GM21786 (cell line): ENCODE measurements around the gene MCTP1.

ENCODE experiments used
- ATAC-seq: cut with Tn5 transposase; IDR thresholded peaks from one replicate; pipeline ENCODE4 v1.9.1; 2021; ENCODE audit not compliant: unreplicated experiment

Gene MCTP1

DNA sequence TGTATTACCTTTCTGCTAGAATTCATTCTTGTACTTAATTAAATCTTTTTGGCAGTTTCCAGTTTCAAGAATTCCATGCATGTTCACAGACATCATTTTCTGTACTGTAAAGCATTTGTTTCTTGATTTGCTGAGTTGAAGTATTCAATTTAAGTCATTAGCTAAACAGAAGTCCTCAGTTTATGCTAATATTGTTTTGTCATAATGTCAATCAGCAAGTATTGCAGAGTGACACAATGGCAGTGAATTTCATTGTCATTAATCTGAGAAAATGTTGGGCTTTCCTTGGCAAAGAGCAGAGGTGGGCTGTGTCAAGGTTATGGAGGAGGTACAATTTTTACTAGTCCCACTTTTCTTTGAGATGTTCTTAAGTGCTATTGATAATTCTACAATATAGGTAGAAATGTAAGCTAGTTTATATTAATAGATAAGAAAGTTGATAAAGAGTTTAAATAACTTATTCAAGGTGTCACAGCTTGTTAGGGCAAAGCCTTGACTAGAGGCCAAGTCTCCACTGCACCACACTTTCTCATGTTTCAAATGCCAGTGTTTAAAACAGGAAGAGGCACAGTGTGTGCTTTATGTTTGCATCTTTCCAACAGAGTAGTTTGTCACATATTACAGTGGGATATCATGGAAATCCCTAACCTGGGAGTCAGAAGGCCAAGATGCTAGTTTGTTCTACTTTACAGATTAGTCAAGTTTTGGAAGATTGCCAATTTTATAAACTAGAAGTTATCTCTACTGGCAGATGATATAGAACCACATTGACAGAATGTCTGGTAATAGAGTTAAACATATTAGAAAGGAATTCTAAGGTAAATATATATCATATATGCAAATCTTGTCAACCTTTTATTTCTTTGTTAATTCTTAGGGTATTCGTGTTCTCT, 610.2 kb downstream of the MCTP1 start:
- ATAC-seq, result no peak

DNA sequence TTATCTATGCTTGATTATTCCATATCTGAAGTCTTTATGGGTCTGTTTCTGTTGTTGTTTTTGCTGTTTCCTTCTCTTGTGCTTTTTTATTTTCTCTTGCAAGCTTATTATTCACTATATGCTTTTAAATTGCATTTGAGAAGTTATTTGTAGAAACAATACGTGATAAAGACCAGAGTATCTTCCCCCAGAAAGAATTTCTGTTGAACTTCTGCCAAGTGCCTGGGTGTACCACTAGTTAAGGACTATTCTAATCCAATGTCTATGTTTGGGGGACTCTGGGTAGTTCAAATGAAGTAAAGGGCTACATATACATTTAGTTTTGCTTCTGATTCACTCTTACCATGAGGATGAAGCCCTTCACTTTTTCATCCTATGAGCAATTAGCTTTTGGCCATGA, 612.1 kb downstream of the MCTP1 start:
- no peak for ATAC-seq

DNA sequence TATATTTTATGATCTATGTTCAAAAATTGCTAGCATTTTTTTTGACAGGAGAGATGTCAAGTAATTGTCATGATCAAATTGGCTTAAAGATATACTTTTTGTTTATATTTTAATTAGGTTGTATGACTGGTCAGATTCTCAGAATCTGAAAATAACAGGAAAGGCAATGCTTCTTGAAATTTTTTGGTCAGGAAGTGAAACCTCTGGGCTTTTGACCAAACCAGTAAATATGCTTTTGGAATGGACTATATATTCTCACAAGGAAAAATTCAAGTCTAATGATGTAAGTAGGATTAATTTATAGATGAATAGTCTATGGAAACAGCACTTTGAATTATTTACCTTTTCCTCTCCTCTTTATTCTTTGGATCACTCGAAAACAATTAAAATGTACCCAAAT, 614.2 kb downstream of the MCTP1 start:
- ATAC-seq, result no peak

DNA sequence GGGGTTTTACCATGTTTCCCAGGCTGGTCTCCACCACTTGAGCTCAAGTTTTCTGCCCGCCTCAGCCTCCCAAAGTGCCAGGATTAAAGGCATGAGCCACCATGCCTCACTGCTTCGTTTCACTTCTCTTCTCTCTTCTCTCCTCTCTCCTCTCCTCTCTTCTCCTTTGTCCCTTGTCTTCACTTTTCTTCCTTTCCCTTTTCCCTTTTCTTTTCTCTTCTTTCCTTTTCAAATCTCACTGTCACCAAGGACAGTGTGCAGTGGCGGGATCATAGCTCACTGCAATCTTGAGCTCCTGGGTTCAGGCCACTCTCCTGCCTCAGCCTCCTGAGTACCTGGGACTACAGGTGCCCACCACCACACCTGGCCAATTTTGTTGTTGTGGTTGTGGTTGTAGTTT, 617.0 kb downstream of the MCTP1 start:
- no peak for ATAC-seq

DNA sequence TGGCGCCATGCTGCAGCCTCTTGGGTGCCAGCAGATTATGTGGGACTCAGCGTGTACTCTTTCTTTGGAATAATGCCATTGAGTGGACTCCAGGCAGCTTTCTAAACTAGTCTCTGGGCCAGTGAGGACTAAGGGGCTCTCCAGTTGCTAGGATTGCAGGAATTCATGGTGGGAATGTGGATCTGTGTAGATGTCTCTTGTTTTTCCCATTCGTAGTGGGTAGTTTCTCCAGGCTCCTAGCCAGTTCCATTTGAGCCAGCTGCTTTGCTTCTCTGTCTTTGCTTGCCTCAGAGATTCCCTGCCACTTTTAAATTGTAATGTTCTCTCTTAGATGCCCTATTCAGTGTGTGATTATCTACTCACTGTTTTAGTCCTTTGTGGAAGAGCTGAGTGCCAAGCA, 623.8 kb downstream of the MCTP1 start:
- ATAC-seq, result no peak

DNA sequence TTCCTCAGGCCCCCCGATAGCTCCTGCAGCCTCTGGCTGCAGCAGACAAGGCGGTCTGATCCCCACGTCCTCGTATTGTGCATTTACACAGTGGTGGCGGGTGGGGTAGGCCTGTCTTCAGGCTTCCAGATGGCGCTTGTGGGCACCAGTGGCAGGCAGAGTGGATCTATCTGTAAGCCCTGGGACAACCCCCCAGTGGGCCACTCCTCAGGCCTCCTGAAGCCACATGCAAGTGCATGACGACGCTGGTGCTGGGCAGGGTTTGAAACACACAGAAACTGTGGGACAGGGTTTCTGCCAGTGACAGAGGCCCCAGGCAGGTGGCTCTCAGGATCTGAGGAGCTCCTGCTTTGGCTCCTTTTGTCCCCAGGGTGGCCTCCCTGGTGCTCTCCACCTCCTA, 624.4 kb downstream of the MCTP1 start:
- ATAC-seq, result no peak

DNA sequence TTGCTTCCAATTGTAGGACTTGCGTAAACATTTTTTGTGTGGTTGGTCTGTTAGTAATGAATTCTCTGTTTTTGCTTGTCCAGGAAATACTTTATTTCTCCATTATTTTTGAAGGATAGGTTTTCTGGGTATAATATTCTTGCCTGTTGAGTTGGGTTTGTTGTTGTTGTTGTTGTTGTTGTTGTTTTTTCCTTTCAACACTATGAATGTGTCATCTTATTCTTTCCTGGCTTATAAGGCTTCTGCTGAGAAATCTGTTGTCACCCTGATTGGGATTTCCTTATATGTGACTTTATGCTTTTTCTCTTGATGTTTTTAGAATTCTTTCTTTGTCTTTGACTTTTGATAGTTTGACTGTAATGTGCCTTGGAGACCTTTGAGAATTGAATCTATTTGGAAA, 626.6 kb downstream of the MCTP1 start:
- ATAC-seq, result no peak
